ENCODE data around the gene IL4R. TPM values are rescaled to one million over a fixed set of nuclear protein-coding genes. Genes with fewer than 3 reads are reported as not detected.
"Not testable (repeated sequence)": the region's sequence is repeated elsewhere in the genome, so short reads cannot be mapped to it uniquely, and the experiment has no call there.

IL4R gene
- total RNA-seq, 4 donors from 2014 or later, result 84.9 to 97.9 (median 89.8) TPM

- no peak overlapping the region for H3K4me3 ChIP-seq
- no peak overlapping the region for H3K27ac ChIP-seq
- DNase-seq, result no peak
- intact Hi-C loops (cut with DNase I), result no loop called here
- H3K4me1 ChIP-seq, result peaks cover 5 to 11% (median 11%) of the 10 kb centered on the region in 3 donors
- no peaks in the 10 kb centered on the region for H3K36me3 ChIP-seq
- TF ChIP-seq POLR2A (IDR thresholded peaks at IDR 0.05) (no peak), CTCF (IDR thresholded peaks at IDR 0.05) (no peak)
- no peaks in the 10 kb centered on the region for H3K27me3 ChIP-seq
- WGBS, 2 donors, result 89 to 96% methylated on average over 4 of the region's 4 CpGs
- no peaks in the 10 kb centered on the region for H3K9me3 ChIP-seq
Measured at GRCh38 chr16:27273330-27273669, 40.5 kb upstream of the IL4R start.

- no peaks in the 10 kb centered on the region for H3K36me3 ChIP-seq
- WGBS, 2 donors, result 74 to 78% methylated on average over 8 of the region's 8 CpGs
- intact Hi-C loops (cut with DNase I), result no loop called here
- H3K27ac ChIP-seq, result no peak overlapping the region
- H3K4me3 ChIP-seq, result no peak overlapping the region
- peaks cover 5 to 10% (median 10%) of the 10 kb centered on the region in 3 donors for H3K4me1 ChIP-seq
- H3K9me3 ChIP-seq, result no peaks in the 10 kb centered on the region
- H3K27me3 ChIP-seq, result no peaks in the 10 kb centered on the region
- no peak for DNase-seq
- no peak for TF ChIP-seq CTCF (IDR thresholded peaks at IDR 0.05)
- TF ChIP-seq POLR2A (IDR thresholded peaks at IDR 0.05), result no peak
Measured at GRCh38 chr16:27273670-27274423, 39.9 kb upstream of the IL4R start.

DNA sequence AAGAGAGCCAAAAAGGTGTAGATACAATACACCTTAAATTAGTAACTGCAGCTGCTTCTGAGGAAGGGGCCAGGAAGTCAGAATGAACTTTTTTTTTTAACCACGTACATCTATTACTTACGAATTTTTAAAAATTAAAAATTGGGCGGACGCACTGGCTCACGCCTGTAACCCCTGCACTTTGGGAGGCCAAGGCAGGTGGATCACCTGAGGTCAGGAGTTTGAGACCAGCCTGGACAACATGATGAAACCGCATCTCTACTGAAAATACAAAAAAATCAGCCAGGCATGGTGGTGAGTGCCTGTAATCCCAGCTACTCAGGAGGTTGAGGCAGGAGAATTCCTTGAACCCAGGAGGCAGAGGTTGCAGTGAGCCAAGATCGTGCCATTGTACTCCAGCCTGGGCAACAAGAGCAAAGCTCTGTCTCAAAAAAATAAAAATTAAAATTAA, 39.3 kb upstream of the IL4R start:
- 90 to 91% methylated on average over 7 of the region's 7 CpGs for WGBS, 2 donors
- H3K27me3 ChIP-seq; intact Hi-C loops (cut with DNase I); DNase-seq; H3K4me1 ChIP-seq; H3K9me3 ChIP-seq; H3K36me3 ChIP-seq; H3K27ac ChIP-seq; H3K4me3 ChIP-seq: not testable (repeated sequence)

DNA sequence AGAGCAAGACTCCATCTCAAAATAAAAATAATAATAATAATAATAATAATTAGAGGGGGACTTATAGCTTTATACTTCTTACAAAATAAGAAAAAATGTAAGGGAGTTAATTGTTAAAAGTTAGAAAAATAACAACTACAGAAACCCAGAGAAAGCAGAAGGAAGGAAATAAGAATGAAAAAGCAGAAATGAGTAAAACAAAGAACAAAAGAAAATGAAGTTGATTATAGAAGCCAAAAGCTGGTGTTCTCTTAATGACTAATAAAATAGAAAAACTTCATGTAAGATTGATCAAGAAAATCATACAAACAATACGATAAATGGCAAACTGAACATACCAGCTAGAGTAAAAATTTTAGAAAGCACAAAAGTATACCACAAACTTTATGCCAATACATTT, 38.4 kb upstream of the IL4R start:
- 80 to 88% methylated on average over 1 of the region's 1 CpG for WGBS, 2 donors
- intact Hi-C loops (cut with DNase I), result no loop called here
- H3K27me3 ChIP-seq, result no peaks in the 10 kb centered on the region
- DNase-seq, result no peak
- no peak overlapping the region for H3K4me3 ChIP-seq
- TF ChIP-seq CTCF (IDR thresholded peaks at IDR 0.05), result no peak
- TF ChIP-seq POLR2A (IDR thresholded peaks at IDR 0.05), result no peak
- H3K36me3 ChIP-seq, result no peaks in the 10 kb centered on the region
- no peaks in the 10 kb centered on the region for H3K4me1 ChIP-seq
- H3K27ac ChIP-seq, result no peak overlapping the region
- H3K9me3 ChIP-seq, result no peaks in the 10 kb centered on the region

- 74 to 79% methylated on average over 7 of the region's 7 CpGs for WGBS, 2 donors
Measured at GRCh38 chr16:27281243-27281642, 32.5 kb upstream of the IL4R start.

More at GRCh38 chr16:27281243-27281642, 32.5 kb upstream of the IL4R start:
- intact Hi-C loops (cut with DNase I), result no loop called here
- no peak for DNase-seq
- Histone ChIP-seq H3K27ac (no peak overlapping the region), H3K9me3 (no peaks in the 10 kb centered on the region), H3K27me3 (no peaks in the 10 kb centered on the region), H3K4me3 (no peak overlapping the region), H3K4me1 (peaks cover 0 to 4% (median 2%) of the 10 kb centered on the region in 3 donors), H3K36me3 (no peaks in the 10 kb centered on the region)
- TF ChIP-seq CTCF (IDR thresholded peaks at IDR 0.05), result no peak
